Urinary bladder (tissue), 4 donors: ENCODE results near the gene MBD6. TPM values are rescaled to one million over a fixed set of nuclear protein-coding genes. Genes with fewer than 3 reads are reported as not detected.
A peak's percentile ranks its signal among the peaks of the same experiment; 100 is the strongest.

ENCODE experiments used
- DNase-seq: peaks from one replicate; pipeline ENCODE4 v3.0.0-alpha.2; 2015; ENCODE audit errors: extremely low spot score
- H3K27ac ChIP-seq: one replicate; pipeline ENCODE4 v1.5.1; 2013; ENCODE audit warnings: low read depth, mild to moderate bottlenecking, moderate library complexity
- H3K36me3 ChIP-seq: one replicate; pipeline ENCODE4 v1.6.1; 2013; ENCODE audit warnings: mild to moderate bottlenecking, moderate library complexity; ENCODE audit not compliant: insufficient read depth
- H3K4me1 ChIP-seq: one replicate; pipeline ENCODE4 v1.6.1; 2013; ENCODE audit warnings: mild to moderate bottlenecking, moderate library complexity; ENCODE audit not compliant: insufficient read depth
- H3K4me3 ChIP-seq: one replicate; pipeline ENCODE4 v1.5.1; 2013; ENCODE audit warnings: low read depth, low read length
- WGBS: extraction: QIAGEN DNeasy Blood & Tissue Kit; methylation state at CpG from one replicate; pipeline ENCODE4 v1.1.7; 2013; 5-methylcytosine and 5-hydroxymethylcytosine counted together
- polyA plus RNA-seq: library from polyadenylated mRNA; stranded (reverse); fragments of 200-250 nt; gene quantifications from one replicate; pipeline ENCODE4 v1.2.3, GENCODE V29; 2013
- total RNA-seq: library from RNA; depleted of rRNA; stranded (reverse); fragments of >200 nt; gene quantifications from one replicate; pipeline ENCODE4 v1.2.3, GENCODE V29; 2014
- donor health status: healthy with polysubstance abuse.
- donor health status: healthy.

The MBD6 gene
- total and polyA plus RNA-seq, 2 donors, result 9.6 to 31.1 TPM

DNA sequence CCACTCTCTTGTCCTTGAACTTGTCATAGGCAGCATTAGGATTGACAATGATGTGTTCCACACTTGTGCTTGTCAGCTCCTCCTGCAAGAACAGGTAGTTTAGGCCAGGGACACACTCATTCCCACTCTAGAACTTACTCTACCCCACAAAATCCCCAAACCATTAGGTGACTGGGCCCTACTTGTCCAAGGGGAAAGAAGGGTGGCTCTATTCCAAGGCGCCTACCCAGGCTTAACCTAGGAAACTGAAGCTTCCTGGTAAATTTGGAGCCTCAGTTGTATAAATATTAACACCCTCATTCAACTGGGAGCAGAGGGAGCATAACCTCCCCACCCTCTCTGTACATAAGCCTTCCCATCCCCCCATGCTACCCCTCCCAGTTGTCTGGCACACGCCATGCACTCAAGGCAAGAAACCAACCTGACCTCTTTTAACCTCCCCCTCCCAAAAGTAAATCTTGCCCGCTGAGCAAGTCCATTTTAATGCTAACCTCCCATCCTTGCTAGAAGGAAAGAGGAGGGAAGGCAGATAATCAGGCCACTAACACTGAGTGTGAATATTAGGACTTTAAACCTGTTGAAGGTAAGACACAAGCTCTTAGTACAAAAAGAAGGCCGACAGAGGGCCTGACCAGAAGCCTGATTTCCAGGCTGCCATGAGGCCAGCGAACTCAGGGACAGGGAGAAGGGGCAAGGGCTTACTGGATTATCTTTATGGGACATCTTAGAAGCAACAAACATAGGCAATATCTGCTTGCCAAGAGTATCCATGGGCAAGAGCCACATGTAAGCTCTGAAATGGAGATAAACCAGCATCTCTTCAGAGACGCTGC, 13.4 kb downstream of the MBD6 start:
- Histone ChIP-seq H3K27ac (no peak overlapping the region), H3K4me3 (no peak overlapping the region), H3K4me1 (no peaks in the 10 kb centered on the region), H3K36me3 (peaks cover 3% of the 10 kb centered on the region)
- 75% methylated on average over 6 of the region's 6 CpGs for WGBS
- no peak for DNase-seq

DNA sequence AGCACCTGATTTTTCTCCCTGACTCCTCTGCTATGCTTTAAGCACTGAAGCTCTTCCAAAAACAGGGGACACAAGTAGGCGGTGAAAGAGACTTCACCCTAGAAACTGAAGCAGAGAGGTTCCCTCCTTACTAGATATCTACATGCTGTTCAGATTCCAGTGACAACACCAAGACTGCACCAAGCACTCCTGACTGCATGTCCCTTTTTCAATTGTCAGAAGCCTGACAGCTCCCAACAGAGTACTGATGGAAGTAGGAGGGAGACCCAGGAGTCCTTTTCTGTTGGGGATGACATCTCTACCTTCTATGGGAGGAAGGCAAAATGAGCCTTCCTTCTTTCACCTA, 13.9 kb downstream of the MBD6 start:
- H3K4me3 ChIP-seq, result no peak overlapping the region
- H3K36me3 ChIP-seq, result peaks cover 3% of the 10 kb centered on the region
- H3K4me1 ChIP-seq, result no peaks in the 10 kb centered on the region
- DNase-seq, result no peak
- WGBS, result 92% methylated on average over 1 of the region's 1 CpG
- no peak overlapping the region for H3K27ac ChIP-seq

DNA sequence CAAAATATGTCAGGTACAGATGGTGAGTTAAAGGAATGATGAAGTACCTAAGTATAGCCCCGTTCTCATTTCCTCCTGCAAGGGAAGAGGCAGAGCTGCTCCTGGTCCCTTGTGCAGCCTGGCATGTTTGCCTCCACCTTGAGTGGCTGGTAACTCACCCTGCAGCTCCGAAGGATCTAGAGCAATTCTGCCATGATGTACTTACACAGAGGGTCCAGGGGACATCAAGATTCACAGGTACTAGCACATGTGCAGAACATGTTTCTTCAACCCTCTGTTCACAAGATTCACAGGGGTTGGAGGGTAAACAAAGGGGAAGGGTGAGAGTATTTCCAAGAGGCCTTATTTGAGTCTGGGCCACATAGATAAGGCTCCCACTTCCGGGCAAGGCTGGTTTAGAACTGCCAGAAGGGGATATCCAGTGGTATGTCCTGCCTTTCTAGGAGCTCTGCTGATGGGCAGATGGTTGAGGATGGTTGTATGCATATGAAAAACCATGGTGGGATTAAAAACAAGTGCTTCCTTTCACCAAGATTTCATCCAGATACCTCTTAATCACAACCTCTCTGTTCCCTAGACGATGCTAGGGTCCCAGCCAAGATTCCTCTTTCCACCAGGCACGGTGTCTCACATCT, 16.6 kb downstream of the MBD6 start:
- Histone ChIP-seq H3K27ac (no peak overlapping the region), H3K4me1 (no peaks in the 10 kb centered on the region), H3K4me3 (no peak overlapping the region), H3K36me3 (peaks cover 1% of the 10 kb centered on the region)
- WGBS, result 85% methylated on average over 5 of the region's 5 CpGs
- no peak for DNase-seq

DNA sequence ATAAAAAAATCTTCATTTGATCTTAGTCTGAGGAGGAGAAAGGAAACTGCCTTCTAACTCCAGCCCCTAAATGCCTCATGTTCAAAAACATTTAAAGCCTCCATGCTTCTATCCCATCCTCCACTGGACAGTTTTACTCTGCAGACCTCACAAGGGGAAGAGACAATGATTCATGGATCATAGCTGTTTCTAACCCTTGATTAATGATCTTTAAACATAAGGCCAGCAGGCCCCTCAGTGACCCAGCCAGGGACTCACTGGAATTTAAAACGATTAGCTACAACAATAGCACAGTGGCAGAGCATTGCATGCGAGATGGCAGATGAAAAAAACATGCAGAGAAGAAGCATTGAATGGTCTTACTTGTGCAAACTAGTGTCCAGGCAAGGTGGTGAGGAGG, 18.4 kb downstream of the MBD6 start:
- H3K36me3 ChIP-seq, result no peaks in the 10 kb centered on the region
- 61% methylated on average over 2 of the region's 2 CpGs for WGBS

DNA sequence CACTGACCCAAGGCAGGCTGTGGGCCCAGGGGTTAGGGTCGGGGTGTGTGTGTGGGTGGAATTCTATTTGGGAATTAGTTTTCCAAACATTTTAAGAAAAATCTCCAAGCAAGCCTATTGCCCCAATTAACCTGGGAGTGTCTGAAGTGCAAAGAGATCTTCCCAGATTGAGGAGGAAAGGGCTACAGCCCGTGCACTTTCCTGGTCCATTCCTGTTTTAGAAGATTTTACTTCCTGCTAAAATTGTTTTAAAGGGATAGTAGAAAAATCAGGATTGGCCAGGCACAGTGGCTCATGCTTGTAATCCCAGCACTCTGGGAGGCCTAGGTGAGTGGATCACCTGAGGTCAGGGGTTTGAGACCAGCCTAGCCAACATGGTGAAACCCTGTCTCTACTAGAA, 19.1 kb downstream of the MBD6 start:
- Histone ChIP-seq H3K4me3 (no peak overlapping the region), H3K27ac (no peak overlapping the region), H3K4me1 (no peaks in the 10 kb centered on the region), H3K36me3 (no peaks in the 10 kb centered on the region)
- DNase-seq, result no peak
- WGBS, result 85% methylated on average over 2 of the region's 2 CpGs

More for the DNA sequence above, 18.4 kb downstream of the MBD6 start:
- no peak for DNase-seq
- H3K27ac ChIP-seq, result no peak overlapping the region
- H3K4me1 ChIP-seq, result no peaks in the 10 kb centered on the region
- H3K4me3 ChIP-seq, result no peak overlapping the region

DNA sequence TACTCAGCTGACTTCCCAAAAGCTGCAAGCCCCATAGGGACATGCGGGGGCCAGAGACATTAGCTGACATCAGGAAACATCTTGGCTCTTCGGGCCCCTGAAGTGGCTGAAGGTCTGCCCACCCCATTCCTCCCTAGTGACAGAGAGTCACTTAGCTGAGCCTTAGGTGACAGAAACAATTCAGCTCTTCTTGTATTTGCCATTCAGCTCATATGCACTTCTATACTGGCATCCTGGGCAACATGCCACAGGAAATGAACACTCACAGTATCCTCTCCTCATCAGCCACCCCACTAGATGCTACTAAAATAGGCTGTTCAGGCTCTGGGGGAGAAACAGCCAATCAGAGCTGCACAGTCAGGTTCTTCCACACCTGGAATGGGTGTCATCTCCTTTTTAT, 21.0 kb downstream of the MBD6 start:
- Histone ChIP-seq H3K36me3 (no peaks in the 10 kb centered on the region), H3K4me1 (no peaks in the 10 kb centered on the region), H3K4me3 (no peak overlapping the region), H3K27ac (no peak overlapping the region)
- 90% methylated on average over 2 of the region's 2 CpGs for WGBS
- no peak for DNase-seq

DNA sequence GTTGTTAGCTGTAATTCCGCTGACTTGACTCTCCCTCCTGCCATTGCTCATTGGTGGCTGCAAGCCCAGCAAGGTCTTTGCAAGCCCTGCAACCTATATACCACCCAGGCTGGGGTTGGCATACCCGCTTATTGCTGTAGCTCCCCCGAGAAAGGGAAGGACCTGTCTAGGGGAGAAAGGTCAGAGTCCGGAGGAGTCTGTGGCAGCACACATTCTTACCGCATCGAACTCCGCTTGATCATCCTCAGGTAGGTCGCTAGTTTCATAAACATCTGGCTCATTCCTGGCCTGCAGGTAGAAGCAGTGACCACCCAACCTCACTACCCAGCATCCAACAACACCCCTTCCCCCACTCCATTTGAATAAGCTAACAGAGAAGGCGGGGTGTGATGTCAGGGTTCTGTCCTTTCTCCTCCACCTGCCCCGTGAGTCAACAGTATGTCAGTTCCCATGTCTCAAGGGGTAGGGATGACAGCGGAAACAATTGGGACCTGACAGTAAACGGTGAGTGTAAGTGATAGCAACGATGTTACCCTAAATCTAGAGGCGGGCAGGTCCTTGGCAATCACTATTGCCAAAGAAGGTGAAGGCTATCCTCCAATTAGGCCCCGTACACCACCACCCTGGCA, 23.3 kb downstream of the MBD6 start:
- 63% methylated on average over 15 of the region's 15 CpGs for whole genome bisulfite sequencing
- DNase-seq, result no peak
- Histone ChIP-seq H3K36me3 (no peaks in the 10 kb centered on the region), H3K4me3 (peak overlapping the region; percentile 85), H3K27ac (no peak overlapping the region), H3K4me1 (no peaks in the 10 kb centered on the region)

DNA sequence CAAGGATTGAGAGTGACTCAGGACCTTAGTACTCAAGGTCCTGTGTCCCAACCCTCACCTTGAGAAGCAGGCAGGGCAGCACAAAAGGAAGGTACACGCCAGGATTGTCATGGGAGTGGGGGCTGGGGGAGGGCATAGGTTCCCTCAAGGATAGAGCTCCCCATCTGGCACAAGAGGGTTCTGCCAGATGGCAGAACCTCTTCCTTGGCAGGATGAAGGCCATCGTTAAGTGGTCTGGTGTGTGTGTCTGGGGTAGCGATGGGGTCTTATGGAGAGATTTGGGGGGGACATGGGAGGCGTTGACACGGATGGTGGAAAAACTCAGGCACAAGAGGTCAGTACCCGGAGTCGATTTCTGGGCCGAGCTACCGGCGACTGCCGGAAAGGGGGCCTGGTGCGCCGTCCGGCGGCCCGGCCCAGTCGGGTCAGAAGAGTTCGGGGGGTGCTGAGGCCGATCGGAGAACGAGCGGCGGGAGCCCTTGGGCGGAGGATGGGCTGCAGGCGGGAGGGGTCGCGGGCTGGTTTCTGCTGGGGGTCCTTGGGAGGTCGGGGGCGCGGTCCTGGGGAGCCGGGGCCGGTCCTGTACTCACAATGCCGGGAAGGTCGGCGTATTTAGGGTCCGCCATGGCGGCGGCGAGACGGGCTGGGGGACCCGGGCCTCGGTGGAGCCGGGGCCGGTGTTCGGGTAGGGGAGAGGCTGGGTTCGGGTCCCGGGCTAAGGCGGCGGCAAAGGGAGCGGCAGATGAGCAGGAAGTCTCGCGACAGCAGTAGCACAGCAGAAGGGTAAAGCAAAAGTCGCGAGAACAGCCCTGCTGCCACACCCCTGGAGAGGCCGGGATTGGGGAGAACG, 24.0 kb downstream of the MBD6 start, which contains the start of gene DCTN2:
DCTN2 (minus strand) TSS at position 755 of the 850 bp plus-strand sequence; CDS start at position 626, 129 bp downstream.
- DNase-seq, result peak; percentile 96
- Histone ChIP-seq H3K27ac (peak within 1 kb of the TSS; percentile 85), H3K4me3 (peak within 1 kb of the TSS; percentile 85), H3K4me1 (no peaks in the 10 kb centered on the region), H3K36me3 (no peaks in the 10 kb centered on the region)
- under 1% methylated on average over 56 of the region's 56 CpGs for WGBS

DNA sequence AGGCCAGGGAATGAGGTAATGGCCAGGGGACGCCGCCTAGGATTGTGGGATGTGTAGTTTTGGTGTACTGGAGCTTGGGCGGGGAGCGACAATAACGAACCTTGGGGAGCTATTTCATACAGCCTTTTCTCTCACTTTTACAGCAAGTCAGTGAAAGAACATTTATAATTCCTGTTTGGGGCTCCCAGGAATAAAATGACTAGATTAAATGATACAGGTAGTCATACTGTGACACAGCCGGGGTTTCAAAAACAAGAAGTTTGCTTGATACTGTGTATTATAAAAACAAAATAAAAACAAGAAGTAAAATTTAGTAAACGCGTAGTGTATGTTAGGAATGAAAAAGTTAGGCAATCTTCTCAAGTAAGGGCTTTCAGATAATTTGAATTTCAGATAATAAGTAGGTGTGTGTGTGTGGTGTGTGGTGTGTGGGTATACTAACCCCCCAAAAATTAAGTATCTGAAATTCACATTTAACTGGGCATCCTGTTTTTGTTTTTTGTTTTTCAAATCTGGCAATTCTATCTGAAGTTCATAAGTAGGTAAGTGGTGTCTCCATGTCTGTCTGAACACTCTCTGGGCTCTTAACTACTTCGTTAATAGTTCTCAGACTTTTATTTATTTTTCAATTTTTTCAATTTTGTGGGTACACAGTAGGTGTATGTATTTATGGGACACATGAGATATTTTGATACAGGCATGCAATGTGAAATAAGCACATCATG, 24.8 kb downstream of the MBD6 start:
- no peak overlapping the region for H3K27ac ChIP-seq
- no peaks in the 10 kb centered on the region for H3K36me3 ChIP-seq
- WGBS, result 22% methylated on average over 9 of the region's 9 CpGs
- peak overlapping the region; percentile 85 for H3K4me3 ChIP-seq
- DNase-seq, result no peak
- no peaks in the 10 kb centered on the region for H3K4me1 ChIP-seq

DNA sequence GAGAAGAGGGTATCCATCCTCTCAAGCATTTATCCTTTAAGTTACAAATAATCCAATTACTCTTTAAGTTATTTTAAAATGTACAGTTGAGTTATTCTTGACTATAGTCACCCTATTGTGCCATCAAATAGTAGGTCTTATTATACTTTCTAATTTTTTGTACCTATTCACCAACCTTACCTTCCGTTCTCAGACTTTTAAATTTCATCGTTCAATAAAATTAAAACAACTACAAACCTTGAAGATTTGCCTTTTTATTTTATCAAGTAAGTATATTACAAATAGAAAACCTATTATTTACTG, 25.3 kb downstream of the MBD6 start:
- no peak overlapping the region for H3K27ac ChIP-seq
- H3K4me1 ChIP-seq, result no peaks in the 10 kb centered on the region
- no peaks in the 10 kb centered on the region for H3K36me3 ChIP-seq
- 93% methylated on average over 2 of the region's 2 CpGs for WGBS
- H3K4me3 ChIP-seq, result no peak overlapping the region
- no peak for DNase-seq

DNA sequence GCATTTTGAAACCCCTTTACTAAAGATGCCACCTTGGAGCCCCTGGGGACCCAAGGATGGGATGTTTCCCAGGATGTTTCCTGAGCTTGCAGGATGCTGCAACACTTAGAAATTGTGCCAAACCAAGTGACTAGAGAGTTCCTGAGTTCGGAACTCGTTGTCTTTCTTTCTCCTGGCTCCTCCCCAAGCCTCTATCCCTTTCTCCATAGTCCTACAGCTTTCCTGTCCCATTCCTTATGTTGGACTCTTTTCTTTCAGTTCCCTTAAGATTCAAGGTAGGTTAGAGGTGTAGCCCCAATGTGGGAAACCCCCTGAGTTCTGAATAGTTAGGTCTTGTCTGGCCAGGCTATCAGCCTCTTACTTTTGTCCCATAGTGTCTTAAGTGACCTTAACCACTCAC, 25.9 kb downstream of the MBD6 start:
- Histone ChIP-seq H3K27ac (no peak overlapping the region), H3K36me3 (no peaks in the 10 kb centered on the region), H3K4me3 (no peak overlapping the region), H3K4me1 (no peaks in the 10 kb centered on the region)
- WGBS, result 43% methylated on average over 2 of the region's 2 CpGs
- DNase-seq, result no peak

DNA sequence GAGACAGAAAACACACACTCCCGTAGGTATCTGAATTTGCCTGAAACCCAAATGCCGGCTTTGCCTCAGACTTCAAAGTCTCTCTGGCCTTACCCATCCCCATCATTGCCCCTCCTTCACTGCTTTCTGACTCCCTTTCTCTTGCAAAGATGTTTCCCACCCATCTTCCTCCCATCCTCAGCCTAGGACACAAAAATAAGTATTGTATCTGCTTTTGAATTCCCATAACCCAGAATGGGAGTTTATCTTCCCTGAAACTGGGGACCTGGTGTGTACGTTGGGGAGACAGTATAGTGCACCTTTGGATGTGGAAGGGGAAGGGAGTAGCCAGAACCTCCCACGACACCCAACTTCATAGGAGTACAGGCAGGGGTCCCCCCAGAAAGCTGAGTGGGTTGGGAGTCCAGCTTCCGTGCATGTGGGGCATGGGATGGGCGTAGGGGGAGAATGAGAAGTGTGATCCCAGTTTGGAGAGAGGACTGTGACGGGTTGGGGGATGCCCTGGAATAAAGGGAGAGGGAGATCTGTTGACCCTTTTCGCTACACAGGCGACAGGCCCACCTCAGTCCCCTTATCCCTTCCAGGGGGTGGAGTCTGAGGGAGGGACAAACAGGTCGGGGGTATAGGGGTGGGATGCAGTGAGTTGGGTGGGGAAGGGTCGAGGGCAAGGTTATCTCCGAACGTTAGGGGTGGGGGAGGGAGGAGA, 26.7 kb downstream of the MBD6 start:
- no peak for DNase-seq
- Histone ChIP-seq H3K36me3 (no peaks in the 10 kb centered on the region), H3K4me1 (no peaks in the 10 kb centered on the region), H3K27ac (no peak overlapping the region), H3K4me3 (peak overlapping the region; percentile 50)
- WGBS, result 28% methylated on average over 13 of the region's 13 CpGs
